HG03565 (cell line): Measurements from ENCODE around the gene APOL6.
"Not testable (repeated sequence)": the region's sequence is repeated elsewhere in the genome, so short reads cannot be mapped to it uniquely, and the experiment has no call there.

ENCODE experiments used
- ATAC-seq: cut with Tn5 transposase; IDR thresholded peaks from one replicate; pipeline ENCODE4 v1.9.1; 2021; ENCODE audit warnings: mild to moderate bottlenecking, moderate library complexity; ENCODE audit not compliant: unreplicated experiment

APOL6 gene

DNA sequence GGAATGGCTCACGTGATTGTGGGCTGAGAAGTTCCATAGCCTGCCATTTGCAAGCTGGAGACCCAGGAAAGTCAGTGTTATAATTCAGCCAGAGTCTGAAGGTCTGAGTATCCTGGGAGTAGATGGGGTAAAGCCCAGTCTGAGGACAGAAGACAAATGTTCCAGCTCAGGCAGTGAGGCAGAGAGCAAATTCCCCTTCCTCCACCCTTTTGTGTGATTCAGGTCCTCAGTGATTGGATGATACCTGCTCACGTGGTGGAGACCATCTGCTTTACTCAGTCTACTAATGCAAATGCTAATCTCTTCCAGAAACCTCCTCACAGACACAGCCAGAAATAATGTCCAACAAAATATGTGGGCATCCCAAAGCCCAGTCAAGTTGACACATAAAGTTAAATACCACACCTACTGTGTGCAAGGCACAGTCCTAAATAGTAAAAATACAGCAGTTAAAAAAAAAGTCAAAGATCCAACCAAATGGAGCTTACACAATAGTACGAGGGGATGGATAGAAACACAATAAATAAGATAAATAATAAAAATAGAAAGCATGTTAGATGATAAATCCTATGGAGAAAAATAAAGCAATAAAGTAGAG, 13.2 kb upstream of the APOL6 start:
- no peak for ATAC-seq

DNA sequence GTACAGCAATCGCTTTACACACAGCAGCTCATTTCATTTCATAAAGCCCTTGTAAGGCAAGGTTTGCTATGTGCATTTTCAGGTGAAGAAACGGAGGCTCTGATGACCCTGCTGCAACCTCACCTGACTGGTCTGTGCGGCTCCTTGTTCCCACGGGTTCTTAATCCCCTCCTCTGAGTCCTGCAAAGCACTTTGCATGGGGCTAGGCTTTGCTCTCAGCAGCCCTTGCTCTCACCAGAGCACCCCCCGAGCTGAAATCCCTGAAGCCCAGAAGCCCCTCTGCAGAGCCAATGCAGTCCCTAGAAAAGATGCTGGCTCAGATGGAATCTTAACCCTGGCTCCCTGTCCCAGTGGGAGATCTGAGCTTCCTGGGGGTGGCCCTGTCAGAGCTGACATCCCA, 11.0 kb upstream of the APOL6 start:
- ATAC-seq: no peak

DNA sequence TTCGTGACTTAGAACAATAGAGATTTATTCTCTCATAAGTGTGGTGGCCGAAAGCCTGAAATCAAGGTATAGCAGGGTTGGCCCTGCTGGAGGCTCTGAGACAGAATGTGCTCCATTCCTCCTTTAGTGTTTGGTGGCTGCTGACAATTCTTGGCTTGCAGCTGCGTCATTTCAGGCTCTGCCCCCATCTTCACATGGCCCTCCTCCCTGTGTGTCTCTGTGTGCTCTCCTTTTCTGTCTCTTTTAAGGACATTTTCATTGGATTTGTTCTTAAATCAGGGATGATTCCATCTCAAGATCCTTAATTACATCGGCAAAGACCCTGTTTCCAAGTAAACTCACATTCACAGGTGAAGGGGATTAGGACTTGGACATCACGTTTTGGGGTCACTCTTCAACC, 10.2 kb upstream of the APOL6 start:
- no peak for ATAC-seq

DNA sequence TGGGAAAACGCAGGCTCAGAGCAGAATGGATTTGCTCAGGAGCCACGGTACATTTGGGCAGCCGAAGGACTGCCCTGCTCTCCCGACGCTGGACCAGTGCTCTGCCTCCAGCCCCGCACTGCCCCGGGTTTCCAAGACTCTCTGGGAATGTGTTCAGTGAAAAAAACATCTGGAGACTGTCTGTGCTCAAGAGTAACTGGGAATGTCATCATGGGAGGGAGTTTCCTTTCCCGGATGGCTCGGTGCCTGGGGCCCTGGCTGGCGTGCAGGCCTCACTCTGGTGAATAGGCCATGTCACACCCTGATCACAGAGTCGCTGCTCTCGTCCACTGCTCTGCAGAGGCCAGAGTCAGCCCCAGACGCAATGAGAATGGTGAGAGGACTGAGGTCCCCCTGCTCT, 9.8 kb upstream of the APOL6 start:
- no peak for ATAC-seq

DNA sequence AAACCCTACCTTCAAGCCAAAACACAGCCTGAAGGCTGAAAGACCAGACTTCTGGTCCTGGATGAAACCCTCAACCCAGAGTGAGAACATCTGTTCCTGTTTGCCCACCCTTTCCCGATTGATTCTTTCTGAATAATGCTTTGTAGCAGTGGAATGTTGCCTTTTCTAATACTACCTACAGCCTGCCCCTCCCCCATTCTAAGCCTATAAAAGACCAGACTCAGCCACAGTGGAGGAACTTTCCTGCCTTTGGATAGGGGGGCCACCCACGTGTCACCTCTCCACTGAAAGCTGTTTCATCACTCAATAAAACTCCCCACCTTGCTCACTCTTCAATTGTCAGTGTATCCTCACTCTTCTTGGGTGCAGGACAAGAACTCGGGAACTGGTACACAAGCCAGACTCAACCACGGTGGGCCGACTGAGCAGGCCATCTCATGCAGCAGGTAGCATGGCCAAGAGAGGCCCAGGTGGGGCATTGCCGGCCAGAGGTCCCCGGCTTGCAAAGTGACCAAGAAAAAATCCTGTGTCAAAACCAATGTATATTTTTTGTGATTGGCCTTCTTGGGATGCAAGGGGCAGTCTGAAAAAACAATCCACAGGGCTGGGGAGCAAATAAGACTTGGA, 6.6 kb upstream of the APOL6 start:
- ATAC-seq: no peak

DNA sequence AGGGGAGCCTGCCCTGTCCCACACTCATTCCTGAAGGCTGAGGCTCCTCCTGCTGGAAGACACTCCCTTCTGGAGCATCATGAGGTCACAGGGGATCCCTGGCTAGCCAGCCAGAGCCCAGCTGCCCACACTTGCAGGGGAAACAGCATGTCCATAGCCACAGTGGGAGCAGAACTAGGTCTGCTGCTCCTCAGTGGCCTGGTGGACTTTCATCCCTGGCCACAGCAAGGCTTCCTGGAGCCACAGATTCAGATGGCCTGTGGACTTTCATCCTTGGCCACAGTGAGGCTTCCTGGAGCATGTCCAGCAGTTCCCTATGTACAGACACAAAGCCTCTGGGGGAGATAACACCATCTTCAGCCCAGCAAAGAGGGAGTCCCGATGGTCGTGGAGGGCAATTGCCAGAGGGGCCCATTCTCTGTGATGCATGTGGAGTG, 5.9 kb upstream of the APOL6 start:
- ATAC-seq: no peak

DNA sequence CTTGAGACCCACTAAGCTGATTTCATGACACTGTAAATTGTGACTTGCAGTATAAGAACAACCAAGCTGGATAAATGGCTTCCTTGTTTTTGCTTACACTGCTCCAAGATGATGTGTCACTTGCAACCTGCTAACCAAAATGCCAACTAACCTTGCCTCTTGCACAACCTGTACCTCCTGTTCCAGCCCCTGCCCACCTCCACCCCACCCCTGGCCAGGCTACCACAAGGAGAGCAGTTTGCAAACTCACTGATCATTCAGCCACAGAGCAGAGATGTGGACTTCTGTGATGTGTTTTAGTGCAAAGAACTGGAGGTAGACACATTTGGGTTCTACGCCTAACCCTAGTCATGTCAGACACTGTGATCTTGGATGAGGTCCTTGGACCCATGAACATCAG, 4.3 kb upstream of the APOL6 start:
- ATAC-seq: no peak

DNA sequence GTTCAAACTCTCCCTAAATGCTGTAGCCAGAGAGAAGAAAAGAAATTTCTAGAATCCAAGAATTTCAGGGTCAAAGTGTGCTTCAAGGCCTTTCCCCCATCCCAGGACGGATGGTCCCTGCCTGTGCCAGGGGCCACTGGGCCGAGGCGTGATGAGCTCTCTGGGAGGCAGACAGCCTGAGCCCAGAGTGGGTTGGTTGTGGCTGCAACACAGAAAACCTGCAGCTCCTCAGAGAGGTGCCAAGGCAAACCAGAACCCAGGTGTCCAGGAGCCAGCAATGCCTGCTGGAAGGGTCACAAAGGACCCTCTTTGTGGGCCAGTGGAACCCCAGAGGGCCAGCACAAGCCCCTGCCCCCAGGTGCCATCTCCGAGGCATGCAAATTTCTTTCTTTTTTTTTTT, 2.6 kb upstream of the APOL6 start:
- no peak for ATAC-seq

DNA sequence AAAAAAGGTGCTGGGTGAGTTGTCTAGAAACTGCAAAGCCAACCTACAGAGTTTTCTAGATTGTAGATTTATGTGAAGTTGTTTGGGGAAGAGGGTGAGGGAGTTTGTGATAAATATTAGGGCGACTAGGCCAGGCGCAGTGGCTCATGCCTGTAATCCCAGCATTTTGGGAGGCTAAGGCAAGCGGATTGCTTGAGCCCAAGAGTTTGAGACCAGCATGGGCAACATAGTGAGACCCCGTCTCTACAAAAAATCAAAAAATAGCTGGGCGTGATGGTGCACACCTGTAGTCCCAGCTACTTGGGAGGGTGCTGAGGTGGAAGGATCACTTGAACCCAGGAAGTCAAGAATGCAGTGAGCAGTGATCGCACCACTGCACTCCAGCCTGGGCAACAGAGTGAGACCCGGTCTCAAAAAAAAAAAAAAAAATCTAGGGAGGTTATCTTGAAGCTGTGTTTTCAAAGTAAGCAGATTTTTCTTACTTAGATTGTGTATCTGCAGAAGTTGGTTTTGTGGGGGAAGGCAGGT, 844 bp downstream of the APOL6 start:
- ATAC-seq: no peak

DNA sequence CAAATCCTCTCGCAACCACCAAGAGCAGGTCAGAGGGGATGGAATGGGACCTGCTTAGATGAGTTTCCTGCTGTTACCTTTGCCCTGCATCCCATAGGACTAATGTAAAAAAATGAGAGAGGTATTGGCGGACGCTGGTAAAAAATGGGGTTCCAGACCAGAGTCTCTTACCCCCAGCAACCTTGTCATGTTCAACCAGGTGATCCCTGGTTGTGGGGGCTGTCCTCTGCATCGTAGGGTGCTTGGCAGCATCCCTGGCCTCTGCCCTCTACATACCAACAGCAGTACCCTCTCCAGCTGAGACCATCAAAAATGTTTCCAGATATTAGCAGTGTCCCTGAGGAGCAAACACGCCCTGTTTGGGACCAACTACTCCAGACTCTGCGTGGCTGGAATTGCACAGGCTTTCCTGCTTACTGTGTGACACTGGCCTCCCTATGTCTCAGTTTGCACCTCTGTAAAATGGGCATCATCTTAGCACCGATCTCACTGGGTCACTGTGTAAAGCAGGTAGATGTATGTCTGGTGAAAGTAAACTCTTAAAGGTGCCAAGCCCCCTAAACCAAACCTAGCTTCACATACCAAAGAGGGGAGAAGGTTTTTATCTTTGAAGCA, 1.5 kb downstream of the APOL6 start:
- no peak for ATAC-seq

DNA sequence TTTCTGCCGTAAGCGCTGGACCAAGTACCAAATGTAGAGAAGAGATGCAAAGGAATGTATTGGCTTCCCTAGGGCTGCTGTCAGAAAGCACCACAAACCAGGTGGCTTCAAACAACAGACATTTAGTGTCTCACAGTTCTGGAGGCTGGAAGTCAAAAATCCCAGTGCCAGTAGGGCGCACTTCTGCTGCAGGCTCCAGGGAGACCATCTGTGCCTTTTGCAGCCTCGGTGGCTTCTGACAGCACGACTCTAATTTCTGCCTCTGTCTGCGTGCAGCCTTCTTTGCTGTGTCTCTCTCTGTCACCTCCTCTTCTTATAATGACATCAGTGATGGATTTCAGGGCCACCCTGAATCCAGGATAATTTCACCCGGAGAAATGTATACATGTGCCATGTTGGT, 2.8 kb downstream of the APOL6 start:
- no peak for ATAC-seq

DNA sequence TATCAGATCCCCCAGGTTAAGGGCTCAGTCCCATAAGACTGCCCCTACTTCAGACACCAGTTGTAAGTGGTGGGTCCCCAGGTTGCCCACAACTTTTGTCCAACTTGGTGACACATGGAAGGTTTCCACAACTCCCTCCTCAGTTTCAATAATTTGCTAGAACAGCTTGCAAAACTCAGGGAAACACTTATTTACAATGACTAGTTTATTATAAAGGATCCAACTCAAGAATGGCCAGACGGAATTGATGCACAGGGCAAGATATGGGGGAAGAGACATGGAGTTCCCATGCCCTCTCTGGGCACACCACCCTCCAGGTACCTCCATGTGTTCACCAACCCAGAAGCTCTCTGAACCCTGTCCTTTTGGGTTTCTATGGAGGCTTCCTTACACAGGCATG, 5.6 kb downstream of the APOL6 start:
- no peak for ATAC-seq

DNA sequence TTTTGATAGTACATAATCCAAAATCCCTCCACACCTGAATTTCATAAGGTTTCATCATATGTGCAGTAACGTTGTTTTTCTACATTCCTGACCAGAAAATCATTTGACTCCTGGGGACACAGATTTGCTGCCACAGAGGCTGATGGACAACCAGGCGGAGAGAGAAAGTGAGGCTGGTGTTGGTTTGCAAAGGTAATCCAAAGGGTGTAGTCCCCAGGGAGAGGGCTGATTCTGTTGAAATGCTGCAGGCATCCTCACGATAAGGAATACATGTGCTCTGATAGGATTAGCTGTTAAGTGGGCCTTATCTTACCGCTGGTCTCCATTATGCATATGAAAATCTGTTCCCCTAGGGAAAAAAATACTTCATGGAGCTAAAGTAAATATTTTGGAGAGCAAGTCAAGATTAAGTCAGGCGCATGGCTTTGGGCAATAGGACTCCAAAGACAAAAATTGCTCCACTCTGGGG, 8.1 kb downstream of the APOL6 start:
- ATAC-seq: no peak

DNA sequence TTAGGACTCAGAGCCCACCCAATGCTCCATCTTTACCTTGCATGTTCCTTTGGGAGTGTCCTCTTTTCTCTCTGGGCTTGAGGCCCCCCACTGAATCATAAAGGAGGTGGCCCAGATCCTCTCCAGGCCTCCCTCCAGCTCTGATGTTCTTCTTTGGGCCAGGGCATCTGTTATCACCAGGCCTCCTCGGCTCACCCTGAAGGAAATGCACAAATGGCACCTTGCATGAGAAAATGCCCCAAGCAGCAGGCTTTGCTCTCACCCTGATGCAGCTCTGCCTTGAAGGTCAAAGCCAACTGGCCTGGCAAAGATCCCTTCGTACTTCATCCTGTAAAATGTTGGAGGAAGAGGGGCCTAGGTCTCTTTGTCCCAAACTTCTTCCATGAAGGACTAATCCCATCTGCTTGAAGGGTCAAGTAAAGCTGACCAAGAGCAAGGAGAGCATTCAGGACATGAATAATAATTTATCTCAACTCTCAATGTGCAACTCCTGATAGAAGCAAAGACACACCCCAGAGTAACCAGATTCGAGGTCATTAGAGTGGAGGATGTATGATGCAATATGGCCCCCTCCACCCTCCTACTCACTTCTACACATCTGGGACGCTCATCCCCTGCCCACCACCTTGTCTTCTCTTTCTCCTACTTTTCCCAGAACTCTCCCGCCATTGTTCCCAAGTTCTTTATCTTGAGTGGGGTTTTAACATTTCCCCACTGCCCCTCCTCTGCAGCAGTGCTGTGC, 9.5 kb downstream of the APOL6 start:
- no peak for ATAC-seq

DNA sequence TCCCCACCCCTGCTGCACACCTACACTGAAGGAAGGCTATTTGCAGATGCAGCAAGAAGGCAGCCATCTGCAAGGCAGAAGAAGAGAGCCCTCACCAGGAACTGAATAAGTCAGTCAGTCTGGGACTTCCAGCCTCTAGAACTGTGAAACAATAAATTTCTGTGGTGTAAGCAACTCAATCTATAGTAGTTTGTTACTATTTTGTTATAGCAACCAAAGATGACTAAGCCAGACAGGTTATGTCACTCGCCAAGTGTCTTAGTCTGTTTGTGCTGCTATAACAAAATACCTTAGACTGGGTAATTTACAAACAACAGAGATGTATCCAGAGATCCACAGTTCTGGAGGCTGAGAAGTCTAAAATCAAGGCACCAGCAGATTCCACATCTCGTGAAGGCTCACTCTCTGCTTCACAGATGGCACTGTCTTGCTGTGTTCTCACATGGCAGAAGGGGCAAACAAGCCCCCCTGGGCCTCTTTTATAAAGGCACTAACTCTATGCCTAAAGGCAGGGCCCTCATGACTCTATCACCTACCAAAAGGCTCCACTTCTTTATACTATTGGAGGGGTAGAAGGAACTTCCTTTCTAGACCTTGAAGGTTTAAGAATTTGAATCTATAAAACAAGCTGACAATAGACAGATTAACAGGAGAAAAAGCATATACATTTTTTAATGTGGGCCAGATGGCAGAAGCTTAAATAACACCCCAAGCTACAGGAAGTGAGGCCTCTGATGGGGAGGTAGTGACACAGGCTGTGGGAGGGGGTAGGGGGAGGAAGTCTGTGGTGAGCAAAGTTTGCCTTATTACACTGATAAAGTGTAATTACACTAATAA, 12.3 kb downstream of the APOL6 start:
- no peak for ATAC-seq

DNA sequence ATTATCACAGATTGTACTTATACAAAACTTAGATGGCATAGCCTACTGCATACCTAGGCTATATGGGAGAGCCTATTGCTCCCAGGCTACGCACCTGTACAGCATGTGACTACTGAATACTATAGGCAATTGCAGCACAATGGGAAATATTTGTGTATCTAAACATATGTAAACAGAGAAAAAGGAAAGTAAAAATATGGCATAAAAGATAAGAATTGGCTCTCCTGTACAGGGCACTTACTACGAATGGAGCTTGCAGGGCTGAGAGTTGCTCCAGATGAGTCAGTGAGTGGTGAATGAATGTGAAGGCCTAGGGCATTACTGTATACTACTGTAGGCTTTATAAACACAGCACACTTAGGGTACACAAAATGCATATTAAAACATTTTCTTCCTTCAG, 13.2 kb downstream of the APOL6 start:
- no peak for ATAC-seq

DNA sequence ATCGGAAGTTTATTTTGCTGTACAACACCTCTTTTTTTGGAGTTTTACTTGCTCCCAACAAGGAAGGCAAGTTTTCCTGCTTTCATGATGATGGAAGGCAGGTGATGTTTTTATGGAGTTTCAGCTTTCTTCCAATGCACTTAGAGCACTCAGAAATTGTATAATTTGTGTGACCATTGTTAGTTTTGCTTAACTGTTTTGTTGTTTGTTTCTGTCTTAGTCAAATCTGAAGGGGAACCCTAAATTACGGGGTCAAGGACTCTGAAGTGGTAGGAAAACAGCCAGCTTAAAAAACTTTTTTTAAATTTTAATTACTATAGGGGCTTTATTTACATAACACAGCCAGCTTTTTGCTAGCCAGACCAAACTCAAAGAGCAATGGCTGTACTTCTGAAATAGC, 14.7 kb downstream of the APOL6 start:
- no peak for ATAC-seq

DNA sequence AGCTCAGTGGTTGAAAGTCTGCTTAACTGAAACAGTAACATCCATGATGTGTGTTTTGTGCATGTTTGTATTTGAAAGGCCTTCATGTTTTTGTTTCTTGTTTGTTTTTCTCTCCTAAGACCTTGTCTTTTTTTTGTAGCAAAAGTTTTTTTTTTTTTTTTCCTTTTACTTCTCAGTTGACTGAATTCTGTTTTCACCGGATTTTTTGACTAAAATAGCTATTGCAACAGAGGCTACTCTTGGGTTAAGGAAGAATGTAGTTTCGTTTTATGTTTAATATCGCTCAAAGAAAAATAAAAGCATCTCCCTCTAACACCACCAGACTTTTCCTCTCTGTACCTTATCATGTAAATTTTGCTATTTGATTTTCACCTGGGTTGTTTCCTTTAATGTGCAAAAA, 15.1 kb downstream of the APOL6 start:
- no peak for ATAC-seq

DNA sequence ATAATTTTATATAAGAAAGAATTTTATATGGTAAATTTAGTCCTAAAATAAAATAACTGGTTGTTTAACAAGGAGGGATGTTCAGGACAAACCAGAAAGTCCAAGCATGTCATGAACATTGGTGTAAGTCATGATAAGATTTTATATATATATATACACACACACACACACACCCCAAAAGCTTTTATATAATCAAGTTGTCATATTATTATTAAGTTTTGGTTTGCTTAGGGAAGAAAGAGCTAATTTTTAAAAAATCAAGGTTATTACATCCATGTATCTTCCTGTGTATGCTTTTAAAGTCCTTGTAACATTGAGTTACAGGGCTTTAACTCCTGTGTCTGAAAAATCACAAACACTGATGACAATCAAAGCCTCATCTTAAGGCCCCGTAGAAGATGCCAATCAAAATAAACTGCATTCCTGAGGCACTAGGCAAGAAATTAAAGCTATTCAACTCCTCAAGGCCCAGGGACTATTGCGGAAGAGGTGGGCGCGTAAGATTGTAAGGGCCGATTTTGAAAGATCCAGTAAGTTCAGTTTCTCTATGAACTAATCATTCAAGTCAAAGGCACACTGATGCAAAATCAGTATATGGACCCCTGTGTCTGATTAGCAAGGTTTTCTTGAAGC, 16.8 kb downstream of the APOL6 start:
- no peak for ATAC-seq

DNA sequence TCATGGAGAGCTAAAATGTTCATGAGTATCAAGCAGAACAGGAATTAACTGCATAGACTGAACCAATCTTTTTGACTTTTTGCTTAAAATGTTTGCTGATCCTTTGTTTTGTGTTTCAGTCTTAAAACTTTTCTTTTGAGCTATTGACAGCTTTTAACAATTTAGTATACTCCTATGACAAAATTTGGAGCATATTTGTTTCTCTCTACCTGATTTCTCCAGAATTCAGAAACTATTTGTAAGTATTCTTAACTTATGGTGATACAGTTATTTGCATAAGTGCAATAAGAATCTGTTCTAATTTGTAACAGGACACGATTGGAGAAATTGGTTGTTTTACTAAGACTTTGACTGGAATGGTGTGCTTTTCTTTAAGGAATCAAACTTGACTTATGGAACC, 18.5 kb downstream of the APOL6 start:
- ATAC-seq: not testable (repeated sequence)
